Fibroblast of skin of abdomen (primary cell): ENCODE results near the gene EPN3.

ENCODE experiments used
- DNase-seq: peaks from one replicate; pipeline ENCODE4 v3.0.0-alpha.2; 2013

The EPN3 gene

DNA sequence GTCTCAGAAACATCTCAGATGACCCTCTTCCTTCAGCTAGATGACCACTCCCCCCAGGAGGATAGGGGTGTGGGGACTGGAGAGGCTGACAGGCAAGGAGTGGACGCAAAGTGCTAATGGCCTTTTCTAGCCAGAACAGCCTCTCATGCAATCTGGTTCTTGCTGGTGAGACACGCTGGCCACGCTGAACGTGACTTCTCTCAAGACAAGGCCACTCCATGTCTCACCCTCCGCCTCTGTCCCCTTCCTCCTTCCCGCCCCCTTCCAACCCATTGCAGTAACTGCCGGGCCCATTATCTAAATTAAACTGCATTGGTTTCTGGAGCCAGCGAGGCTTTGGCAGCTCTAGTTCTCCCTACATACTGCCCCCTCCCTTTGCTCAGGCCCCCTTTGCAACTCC, 37.5 kb downstream of the EPN3 start:
- DNase-seq, result no peak

GRCh38 chr17:50570528-50570927, 38.0 kb downstream of the EPN3 start:
- no peak for DNase-seq

GRCh38 chr17:50571681-50572080, 39.1 kb downstream of the EPN3 start:
- DNase-seq, result no peak

GRCh38 chr17:50572541-50572940, 40.0 kb downstream of the EPN3 start:
- DNase-seq, result no peak

- DNase-seq, result no peak
These were observed 41.5 kb downstream of the EPN3 start for GRCh38 chr17:50573866-50574611.

- DNase-seq, result no peak
These were observed 43.2 kb downstream of the EPN3 start for GRCh38 chr17:50575581-50576210.

- DNase-seq, result no peak
These were observed 44.3 kb downstream of the EPN3 start for GRCh38 chr17:50576864-50577263.

- no peak for DNase-seq
These were observed 45.0 kb downstream of the EPN3 start for GRCh38 chr17:50577451-50577954.

GRCh38 chr17:50578173-50578572, 45.6 kb downstream of the EPN3 start:
- no peak for DNase-seq

DNA sequence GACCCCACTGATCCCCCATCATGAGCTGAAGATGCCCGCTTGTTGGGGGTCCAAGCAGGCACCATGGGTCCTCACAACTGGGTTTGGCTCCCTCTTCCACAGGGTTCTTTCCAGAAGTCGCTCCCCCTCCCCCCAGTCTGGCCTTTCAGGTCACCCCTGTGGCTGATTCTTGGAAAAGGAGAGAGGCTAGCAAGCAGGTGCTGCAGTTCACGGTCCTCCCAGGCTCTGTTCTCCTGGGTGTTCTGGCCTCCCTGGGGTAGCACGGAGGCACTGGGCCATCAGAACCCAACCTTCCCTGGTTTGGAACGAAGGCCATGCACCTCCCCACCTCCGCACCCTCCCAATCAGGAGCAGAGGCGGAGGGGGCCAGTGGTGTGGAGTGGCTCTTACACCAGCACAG, 46.9 kb downstream of the EPN3 start:
- DNase-seq, result no peak

GRCh38 chr17:50580646-50581045, 48.1 kb downstream of the EPN3 start:
- DNase-seq, result no peak

GRCh38 chr17:50581316-50581715, 48.8 kb downstream of the EPN3 start:
- DNase-seq, result no peak

DNA sequence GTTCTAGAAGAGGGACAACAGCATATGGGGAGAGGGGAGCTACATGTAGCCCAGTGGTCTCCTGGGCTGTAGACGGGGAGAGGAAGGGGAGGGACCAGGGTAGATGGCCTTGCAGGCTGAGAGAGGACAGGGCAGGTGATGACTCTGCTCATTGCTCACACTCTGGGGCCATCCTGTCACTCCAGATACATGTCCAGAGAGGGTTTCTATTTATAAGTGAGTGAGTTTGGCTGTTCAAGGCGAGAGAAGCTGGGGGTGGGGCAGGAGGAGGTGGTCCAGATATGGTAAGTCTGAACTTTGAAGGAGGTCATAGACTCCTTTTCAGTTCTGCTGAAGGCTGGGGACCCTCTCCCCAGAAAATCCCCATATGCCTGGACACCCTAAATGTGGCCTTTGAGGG, 50.2 kb downstream of the EPN3 start:
- no peak for DNase-seq

GRCh38 chr17:50583641-50584040, 51.1 kb downstream of the EPN3 start:
- DNase-seq, result no peak

DNA sequence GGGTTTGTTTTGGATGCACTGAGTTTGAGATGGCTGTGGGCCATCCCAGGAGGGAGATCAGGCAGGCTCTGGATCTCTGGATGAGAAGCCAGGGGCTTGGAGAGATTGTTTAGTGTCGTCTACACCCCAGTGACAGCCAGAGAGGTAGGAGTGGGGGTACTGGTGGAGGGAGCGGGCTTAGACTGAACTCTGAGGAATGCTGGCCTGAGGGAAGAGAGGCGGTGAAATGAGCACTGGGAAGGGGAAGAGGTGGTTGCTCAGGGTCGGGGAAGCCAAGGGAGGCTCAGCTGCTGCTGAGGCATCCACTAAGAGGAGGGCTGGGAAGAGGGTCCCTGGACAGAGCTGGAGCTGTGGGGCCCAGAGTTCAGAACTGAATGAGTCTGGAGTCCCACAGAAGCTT, 51.6 kb downstream of the EPN3 start:
- DNase-seq, result no peak

GRCh38 chr17:50584749-50585148, 52.2 kb downstream of the EPN3 start:
- no peak for DNase-seq

DNA sequence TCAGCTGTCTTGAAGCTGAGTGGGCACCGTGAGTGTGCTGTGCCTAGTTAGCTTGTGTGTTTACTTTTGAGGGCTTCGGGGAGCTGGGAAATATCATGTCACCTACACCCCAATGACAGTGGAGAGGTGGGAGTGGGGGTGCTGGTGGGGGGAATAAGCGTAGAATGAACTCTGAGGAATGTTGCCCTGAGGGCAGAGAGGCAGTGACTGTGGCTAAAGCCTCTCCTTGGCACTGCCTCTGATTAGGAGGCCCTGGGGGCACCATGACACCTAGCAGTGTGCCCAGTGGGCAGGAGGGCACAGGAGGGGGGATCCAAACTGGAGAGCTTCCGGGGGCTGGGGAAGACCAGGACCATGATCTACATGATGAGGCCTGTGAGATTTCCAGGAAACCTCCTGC, 52.8 kb downstream of the EPN3 start:
- DNase-seq, result no peak

DNA sequence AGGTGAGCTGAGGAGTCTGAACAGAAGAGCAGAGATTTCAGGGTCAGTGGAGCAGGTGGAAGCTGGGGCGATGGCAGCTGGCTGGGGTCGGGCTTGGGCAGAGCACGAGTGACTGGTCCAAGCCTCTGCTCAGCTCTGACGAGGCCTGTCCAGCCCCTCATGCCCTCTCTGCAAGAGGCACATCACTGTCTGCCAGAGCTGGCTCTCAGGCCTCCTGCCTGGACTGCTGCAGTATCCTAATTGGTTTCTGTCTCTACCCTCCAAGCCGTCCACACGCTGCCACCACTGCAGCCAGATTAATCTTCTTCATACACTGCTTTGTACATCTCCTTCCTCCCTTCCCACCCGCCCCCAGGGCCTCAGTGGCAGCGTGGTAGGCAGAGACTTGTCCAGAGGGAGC, 53.4 kb downstream of the EPN3 start:
- DNase-seq, result no peak

GRCh38 chr17:50586421-50587247, 54.1 kb downstream of the EPN3 start:
- no peak for DNase-seq

- DNase-seq, result no peak
These were observed 55.0 kb downstream of the EPN3 start for GRCh38 chr17:50587571-50587970.

DNA sequence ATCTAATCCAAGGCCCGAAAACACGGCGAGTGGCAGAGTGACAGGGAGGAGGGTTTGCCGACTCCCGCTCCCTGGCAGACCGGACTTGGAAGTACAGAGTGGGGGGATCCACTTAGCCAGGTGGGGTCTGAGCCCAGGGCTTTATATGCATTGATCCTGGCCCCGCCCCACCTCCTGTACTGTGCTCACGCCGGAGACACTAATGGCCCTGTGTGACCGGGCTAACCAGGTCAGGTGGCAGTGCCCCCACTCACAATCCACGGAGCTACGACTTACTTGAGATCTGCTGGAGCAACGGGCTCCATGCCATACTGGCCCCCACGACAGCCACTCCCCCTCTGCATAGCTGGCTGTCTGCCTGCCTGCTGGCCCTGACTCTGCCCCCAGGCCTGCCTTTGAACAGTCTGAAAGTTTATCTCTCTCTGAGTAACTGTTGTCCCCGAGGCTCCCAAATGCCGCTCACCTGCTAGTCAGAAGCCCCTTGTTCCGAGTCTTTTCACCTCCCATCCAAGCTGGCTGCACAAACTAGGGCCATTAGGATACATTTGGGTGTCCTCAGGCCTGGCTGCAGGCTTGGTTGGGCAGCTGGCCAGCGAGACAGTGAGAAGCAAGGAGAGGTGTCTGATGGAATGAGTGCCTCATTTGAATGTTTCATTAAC, 56.0 kb downstream of the EPN3 start:
- DNase-seq, result no peak

DNA sequence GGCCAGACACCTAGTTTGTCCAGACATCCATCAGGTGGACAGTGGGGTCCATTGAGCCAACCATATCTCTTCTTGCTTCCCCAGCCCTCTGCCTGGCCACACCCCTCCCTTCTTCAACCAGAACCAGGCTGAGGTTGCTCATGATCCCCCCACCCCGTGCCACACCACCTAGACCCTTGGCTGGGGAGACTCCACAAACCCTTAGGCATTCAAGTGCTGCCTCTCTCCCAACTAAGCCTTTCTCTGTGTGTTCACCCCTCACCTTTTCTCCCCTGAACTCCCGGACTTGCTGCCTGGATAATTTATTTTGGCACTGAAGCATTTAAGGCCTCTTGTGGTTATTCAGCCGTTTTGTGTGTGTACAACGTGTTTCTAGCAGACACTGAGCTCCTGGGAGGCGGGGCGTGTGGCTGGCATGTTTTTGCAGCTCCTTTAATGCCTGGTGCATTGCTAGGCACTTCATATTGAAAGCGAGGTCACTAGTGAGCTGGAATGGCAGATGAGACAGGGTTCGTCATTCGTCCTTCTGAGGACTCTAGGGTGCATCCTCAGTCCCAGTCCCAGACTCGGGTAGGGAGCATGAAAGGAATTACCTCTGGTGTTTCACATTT, 56.7 kb downstream of the EPN3 start:
- no peak for DNase-seq
